ENCODE measurements around the gene FBXO34.

DNA sequence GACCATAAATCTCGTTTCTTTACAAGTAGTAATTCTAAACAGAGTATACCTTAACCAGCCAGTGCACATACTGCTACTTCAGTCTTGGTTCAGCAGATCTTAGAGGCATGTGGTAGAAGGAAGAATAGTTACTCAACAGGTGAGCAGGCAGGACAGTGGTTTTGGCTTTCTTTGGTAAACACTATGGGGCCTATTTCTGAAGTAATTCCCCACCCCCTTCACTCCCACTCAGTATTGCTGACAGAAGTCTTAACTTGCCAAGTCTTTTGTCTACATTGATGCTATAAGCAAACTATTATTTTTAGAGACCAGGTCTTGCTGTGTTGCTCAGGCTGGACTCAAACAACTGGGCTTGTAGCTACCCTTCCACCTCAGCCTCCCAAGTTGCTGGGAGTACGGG is 68.5 kb downstream of the FBXO34 start:
- TF ChIP-seq OSR1 (CRISPR knock-in tag; IDR thresholded peaks at IDR 0.05) (no peak), CSDC2 (CRISPR knock-in tag; IDR thresholded peaks at IDR 0.05) (no peak), RARB (CRISPR knock-in tag; IDR thresholded peaks at IDR 0.05) (no peak)
- TF ChIP-seq, protein P1, sequence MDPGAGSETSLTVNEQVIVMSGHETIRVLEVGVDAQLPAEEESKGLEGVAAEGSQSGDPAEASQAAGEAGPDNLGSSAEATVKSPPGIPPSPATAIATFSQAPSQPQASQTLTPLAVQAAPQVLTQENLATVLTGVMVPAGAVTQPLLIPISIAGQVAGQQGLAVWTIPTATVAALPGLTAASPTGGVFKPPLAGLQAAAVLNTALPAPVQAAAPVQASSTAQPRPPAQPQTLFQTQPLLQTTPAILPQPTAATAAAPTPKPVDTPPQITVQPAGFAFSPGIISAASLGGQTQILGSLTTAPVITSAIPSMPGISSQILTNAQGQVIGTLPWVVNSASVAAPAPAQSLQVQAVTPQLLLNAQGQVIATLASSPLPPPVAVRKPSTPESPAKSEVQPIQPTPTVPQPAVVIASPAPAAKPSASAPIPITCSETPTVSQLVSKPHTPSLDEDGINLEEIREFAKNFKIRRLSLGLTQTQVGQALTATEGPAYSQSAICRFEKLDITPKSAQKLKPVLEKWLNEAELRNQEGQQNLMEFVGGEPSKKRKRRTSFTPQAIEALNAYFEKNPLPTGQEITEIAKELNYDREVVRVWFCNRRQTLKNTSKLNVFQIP (CRISPR knock-in tag; IDR thresholded peaks at IDR 0.05; ENCODE audit: borderline replicate concordance, low read depth): no peak
- TF ChIP-seq, protein P2, sequence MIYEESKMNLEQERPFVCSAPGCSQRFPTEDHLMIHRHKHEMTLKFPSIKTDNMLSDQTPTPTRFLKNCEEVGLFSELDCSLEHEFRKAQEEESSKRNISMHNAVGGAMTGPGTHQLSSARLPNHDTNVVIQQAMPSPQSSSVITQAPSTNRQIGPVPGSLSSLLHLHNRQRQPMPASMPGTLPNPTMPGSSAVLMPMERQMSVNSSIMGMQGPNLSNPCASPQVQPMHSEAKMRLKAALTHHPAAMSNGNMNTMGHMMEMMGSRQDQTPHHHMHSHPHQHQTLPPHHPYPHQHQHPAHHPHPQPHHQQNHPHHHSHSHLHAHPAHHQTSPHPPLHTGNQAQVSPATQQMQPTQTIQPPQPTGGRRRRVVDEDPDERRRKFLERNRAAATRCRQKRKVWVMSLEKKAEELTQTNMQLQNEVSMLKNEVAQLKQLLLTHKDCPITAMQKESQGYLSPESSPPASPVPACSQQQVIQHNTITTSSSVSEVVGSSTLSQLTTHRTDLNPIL (CRISPR knock-in tag; IDR thresholded peaks at IDR 0.05; ENCODE audit: low read depth): no peak
- TF ChIP-seq, protein P3, sequence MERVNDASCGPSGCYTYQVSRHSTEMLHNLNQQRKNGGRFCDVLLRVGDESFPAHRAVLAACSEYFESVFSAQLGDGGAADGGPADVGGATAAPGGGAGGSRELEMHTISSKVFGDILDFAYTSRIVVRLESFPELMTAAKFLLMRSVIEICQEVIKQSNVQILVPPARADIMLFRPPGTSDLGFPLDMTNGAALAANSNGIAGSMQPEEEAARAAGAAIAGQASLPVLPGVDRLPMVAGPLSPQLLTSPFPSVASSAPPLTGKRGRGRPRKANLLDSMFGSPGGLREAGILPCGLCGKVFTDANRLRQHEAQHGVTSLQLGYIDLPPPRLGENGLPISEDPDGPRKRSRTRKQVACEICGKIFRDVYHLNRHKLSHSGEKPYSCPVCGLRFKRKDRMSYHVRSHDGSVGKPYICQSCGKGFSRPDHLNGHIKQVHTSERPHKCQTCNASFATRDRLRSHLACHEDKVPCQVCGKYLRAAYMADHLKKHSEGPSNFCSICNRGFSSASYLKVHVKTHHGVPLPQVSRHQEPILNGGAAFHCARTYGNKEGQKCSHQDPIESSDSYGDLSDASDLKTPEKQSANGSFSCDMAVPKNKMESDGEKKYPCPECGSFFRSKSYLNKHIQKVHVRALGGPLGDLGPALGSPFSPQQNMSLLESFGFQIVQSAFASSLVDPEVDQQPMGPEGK (CRISPR knock-in tag; IDR thresholded peaks at IDR 0.05; ENCODE audit: borderline replicate concordance): no peak
